ENCODE data around the gene INVS.
"Not testable (repeated sequence)": the region's sequence is repeated elsewhere in the genome, so short reads cannot be mapped to it uniquely, and the experiment has no call there.

The INVS gene

DNA sequence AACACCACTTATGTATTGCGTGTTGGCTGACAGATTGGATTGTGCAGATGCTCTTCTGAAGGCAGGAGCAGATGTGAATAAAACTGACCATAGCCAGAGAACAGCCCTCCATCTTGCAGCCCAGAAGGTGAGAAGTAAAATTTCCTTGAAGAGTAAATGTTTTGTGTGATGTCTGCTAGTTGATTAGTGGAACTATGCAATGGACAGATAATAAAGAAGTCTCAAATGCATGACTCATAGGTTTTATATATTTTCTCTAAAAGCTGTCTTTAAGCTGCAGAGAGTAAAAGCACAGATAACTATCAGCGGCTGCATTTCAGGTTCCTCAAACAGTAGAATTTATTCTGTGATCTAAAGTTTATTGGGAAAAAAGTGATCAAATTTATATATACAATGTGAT is 27.4 kb downstream of the INVS start:
- intact Hi-C loops (cut with DNase I; ENCODE audit: low total_unique reads): no loop called here
- no peak overlapping the region for H3K4me3 ChIP-seq
- H3K27me3 ChIP-seq: no peaks in the 10 kb centered on the region
- TF ChIP-seq, protein P1, sequence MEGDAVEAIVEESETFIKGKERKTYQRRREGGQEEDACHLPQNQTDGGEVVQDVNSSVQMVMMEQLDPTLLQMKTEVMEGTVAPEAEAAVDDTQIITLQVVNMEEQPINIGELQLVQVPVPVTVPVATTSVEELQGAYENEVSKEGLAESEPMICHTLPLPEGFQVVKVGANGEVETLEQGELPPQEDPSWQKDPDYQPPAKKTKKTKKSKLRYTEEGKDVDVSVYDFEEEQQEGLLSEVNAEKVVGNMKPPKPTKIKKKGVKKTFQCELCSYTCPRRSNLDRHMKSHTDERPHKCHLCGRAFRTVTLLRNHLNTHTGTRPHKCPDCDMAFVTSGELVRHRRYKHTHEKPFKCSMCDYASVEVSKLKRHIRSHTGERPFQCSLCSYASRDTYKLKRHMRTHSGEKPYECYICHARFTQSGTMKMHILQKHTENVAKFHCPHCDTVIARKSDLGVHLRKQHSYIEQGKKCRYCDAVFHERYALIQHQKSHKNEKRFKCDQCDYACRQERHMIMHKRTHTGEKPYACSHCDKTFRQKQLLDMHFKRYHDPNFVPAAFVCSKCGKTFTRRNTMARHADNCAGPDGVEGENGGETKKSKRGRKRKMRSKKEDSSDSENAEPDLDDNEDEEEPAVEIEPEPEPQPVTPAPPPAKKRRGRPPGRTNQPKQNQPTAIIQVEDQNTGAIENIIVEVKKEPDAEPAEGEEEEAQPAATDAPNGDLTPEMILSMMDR (IDR thresholded peaks at IDR 0.05): no peak
- no peak for DNase-seq
- no peaks in the 10 kb centered on the region for H3K4me1 ChIP-seq
- no peaks in the 10 kb centered on the region for H3K9me3 ChIP-seq
- H3K36me3 ChIP-seq: peaks cover 0 to 5% (median 4%) of the 10 kb centered on the region in 3 donors
- no peak overlapping the region for H3K27ac ChIP-seq

DNA sequence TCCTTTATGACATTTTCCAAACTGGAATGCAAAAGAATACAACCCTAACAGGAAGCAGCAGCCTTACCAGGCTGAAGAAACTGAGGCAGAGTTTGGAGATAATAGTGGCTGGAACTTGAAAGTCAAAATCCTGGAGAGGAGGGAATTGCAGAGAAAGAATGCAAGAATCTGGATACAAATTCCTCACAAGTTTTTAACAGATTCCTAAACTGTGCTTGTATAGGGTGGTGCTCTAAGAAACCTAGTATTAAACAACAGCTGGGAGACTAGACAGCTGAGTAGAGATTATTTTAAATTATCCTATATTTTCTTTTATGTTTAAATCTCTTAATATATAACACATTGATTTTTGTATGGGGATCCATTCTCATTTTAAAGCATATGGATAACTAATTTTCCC is 30.7 kb downstream of the INVS start:
- H3K27me3 ChIP-seq: no peaks in the 10 kb centered on the region
- no peak overlapping the region for H3K27ac ChIP-seq
- intact Hi-C loops (cut with DNase I; ENCODE audit: low total_unique reads): no loop called here
- peaks cover 5 to 10% (median 8%) of the 10 kb centered on the region in 3 donors for H3K36me3 ChIP-seq
- H3K9me3 ChIP-seq: no peaks in the 10 kb centered on the region
- H3K4me3 ChIP-seq: no peak overlapping the region
- DNase-seq: no peak
- TF ChIP-seq, protein P1 (IDR thresholded peaks at IDR 0.05): no peak
- no peaks in the 10 kb centered on the region for H3K4me1 ChIP-seq

DNA sequence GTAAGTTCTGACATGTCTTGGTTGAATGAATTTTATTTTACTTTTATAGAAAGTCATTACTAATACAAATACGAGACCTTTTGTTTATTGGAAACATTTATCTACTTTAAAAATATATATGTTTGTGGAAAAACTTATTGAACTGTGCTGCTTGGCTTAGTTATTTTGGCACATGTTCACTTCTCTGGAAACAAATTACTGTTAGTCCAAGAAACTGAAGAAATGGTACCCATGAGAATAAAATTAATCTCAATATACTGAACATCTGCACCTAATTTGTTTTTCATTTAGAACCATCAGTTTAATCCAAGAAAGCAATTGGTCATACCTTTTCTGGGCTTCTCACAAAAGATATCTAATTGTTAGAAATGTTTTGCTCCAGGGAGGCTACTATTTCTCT is 32.2 kb downstream of the INVS start:
- intact Hi-C loops (cut with DNase I; ENCODE audit: low total_unique reads): no loop called here
- no peaks in the 10 kb centered on the region for H3K9me3 ChIP-seq
- H3K27ac ChIP-seq: no peak overlapping the region
- H3K4me3 ChIP-seq: no peak overlapping the region
- TF ChIP-seq, protein P1 (IDR thresholded peaks at IDR 0.05): no peak
- H3K4me1 ChIP-seq: no peaks in the 10 kb centered on the region
- peaks cover 5 to 10% (median 9%) of the 10 kb centered on the region in 3 donors for H3K36me3 ChIP-seq
- DNase-seq: no peak
- H3K27me3 ChIP-seq: no peaks in the 10 kb centered on the region

DNA sequence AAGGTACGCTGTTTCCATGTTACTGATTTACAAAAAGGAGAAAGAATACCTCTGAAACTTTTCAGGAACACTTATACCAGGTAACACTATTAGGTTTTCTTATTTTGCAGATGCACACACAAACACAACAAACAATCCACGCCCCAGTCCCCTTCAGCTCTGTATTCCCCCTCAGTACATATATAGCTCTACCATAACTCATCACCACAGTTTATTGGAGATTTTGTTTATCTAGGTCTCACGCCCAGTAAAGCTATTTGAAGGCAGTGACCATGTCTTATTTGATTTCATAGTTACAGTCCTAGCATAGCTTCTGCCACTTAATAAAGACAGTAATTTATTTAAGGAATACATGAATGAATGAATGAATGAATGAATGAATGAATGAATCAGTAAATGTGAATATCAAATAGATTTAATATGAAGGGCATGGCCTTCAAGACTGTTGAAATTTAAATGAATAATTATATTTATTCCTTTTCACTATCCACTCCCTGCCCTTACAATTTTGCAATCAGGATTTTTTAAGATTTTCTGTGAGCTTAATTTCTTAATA is 32.9 kb downstream of the INVS start:
- no peaks in the 10 kb centered on the region for H3K9me3 ChIP-seq
- no peak overlapping the region for H3K27ac ChIP-seq
- no peaks in the 10 kb centered on the region for H3K4me1 ChIP-seq
- H3K36me3 ChIP-seq: peaks cover 5 to 10% (median 5%) of the 10 kb centered on the region in 3 donors
- no peaks in the 10 kb centered on the region for H3K27me3 ChIP-seq
- intact Hi-C loops (cut with DNase I; ENCODE audit: low total_unique reads): no loop called here
- no peak for DNase-seq
- H3K4me3 ChIP-seq: no peak overlapping the region
- TF ChIP-seq, protein P1 (IDR thresholded peaks at IDR 0.05): no peak

DNA sequence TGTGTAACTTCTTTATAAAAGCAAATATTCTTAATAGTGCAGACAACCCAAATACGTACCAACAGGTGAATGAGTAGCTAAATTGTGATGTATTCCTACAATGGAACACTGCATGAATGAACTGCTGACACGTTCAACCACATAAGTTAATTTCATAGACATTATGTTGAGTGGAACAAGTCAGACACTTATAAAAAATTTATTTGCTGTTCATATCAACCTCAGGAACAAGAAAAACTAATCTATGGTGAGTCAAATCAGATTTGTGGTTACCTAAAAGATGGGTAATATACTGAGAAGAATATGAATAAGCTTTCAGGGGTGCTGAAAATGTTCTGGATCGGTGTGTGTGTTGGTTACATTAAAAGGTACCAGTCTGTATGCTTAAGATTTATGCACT is 35.7 kb downstream of the INVS start:
- no peak for DNase-seq
- H3K27ac ChIP-seq: no peak overlapping the region
- no peaks in the 10 kb centered on the region for H3K27me3 ChIP-seq
- H3K4me3 ChIP-seq: no peak overlapping the region
- intact Hi-C loops (cut with DNase I; ENCODE audit: low total_unique reads): no loop called here
- peaks cover 0 to 10% (median 5%) of the 10 kb centered on the region in 3 donors for H3K36me3 ChIP-seq
- TF ChIP-seq, protein P1 (IDR thresholded peaks at IDR 0.05): no peak
- H3K9me3 ChIP-seq: no peaks in the 10 kb centered on the region
- no peaks in the 10 kb centered on the region for H3K4me1 ChIP-seq

DNA sequence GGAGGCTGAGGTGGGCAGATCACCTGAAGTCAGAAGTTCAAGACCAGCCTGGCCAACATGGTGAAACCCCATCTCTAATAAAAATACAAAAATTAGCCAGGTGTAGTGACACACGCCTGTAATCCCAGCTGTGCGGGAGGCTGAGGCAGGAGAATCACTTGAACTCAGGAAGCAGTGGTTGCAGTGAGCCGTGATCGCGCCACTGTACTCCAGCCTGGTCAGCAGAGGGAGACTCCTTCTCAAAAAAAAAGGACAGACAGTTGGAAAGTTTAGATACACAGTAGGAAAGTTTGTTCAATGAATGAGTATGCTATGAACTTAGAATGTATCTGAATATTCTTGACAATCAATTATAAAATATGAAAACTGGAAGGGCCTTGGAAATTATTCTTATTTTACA is 37.8 kb downstream of the INVS start:
- H3K27ac ChIP-seq; H3K4me1 ChIP-seq; H3K4me3 ChIP-seq; DNase-seq; intact Hi-C loops (cut with DNase I; ENCODE audit: low total_unique reads); H3K9me3 ChIP-seq; H3K27me3 ChIP-seq: not testable (repeated sequence)
- H3K36me3 ChIP-seq: peaks cover 0 to 10% (median 5%) of the 10 kb centered on the region in 3 donors

DNA sequence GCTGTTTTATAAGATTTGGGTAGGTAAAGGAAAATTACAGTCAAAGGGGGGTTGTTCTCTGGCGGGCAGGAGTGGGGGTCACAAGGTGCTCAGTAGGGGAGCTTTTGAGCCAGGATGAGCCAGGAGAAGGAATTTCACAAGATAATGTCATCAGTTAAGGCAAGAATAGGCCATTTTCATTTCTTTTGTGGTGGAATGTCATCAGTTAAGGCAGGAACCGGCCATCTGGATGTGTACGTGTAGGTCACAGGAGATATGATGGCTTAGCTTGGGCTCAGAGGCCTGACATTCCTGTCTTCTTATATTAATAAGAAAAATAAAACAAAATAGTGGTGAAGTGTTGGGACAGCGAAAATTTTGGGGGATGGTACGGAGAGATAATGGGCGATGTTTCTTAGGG is 41.3 kb downstream of the INVS start:
- H3K27ac ChIP-seq; H3K27me3 ChIP-seq; H3K9me3 ChIP-seq; H3K4me3 ChIP-seq; H3K36me3 ChIP-seq; H3K4me1 ChIP-seq; intact Hi-C loops (cut with DNase I; ENCODE audit: low total_unique reads); DNase-seq: not testable (repeated sequence)

DNA sequence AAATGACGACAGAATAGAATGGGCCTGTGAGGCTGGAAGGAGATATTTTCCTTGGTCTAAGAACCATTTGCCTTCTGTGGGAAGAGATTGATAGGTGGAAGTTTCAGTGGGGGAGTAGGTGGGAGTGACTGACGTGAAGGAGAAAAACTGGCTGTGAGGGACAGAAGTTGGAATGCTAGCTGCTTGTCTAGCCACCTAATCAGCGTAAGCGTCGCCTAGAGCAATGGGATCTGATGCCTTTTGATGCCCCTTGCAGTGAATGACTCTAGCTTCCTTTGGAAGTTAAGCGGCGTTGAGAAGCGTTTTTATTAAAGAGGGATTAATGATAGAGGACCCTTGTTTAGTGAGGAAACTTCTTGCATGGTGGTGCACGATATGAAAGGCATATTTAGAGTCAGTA is 42.8 kb downstream of the INVS start:
- H3K27ac ChIP-seq; H3K4me3 ChIP-seq; H3K36me3 ChIP-seq; H3K9me3 ChIP-seq; H3K4me1 ChIP-seq; intact Hi-C loops (cut with DNase I; ENCODE audit: low total_unique reads); H3K27me3 ChIP-seq; DNase-seq: not testable (repeated sequence)

DNA sequence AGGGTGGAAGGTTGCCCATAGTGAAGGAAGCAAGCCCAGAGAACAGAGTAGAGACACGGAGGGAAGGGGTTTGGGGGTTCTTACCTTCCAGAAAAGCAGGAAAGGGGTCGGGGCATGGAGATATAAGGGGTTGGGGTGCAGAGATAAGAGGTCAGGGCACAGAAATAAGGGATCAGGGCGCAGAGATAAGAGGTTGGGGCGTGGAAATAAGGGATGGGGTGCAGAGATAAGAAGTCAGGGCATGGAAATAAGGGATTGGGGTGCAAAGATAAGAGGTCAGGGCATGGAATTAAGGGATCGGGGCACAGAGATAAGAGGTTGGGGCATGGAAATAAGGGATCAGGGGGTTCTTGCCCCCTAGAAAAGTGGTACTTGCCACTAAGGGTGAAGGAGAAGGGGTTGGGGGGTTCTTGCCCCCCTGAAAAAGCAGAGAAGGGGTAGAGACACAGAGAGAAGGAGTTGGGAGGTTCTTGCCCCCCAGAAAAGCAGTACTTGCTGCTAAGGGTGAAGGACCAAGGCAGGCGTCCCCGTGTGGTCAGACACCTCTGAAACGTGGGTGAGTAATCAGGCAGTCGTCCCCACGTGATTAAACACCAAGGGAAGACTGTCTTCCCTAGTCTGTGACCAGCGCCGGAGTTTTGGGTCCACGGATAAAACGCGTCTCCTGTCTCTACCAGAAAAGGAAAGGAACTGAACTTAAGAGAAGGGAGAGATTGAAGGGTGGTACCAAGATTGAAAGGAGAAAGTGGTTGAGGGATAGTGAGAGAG is 46.3 kb downstream of the INVS start:
- H3K27ac ChIP-seq; H3K9me3 ChIP-seq; H3K27me3 ChIP-seq; H3K36me3 ChIP-seq; DNase-seq; H3K4me1 ChIP-seq; H3K4me3 ChIP-seq; intact Hi-C loops (cut with DNase I; ENCODE audit: low total_unique reads): not testable (repeated sequence)

Measured in tibial artery (tissue), 4 donors.